ENCODE results near the gene AEBP2. TPM values are rescaled to one million over a fixed set of nuclear protein-coding genes. Genes with fewer than 3 reads are reported as not detected.

AEBP2 gene
- total and polyA plus RNA-seq, 12 donors = 15.7 to 83.1 (median 43.1) TPM

GRCh38 chr12:19507823-19508222 lies 68.5 kb downstream of the AEBP2 start:
- intact Hi-C loops (cut with DNase I) = no loop called here

GRCh38 chr12:19510461-19510860 lies 71.2 kb downstream of the AEBP2 start:
- H3K36me3 ChIP-seq (replicated peaks in 1 of 2) = peaks cover 0 to 13% of the 10 kb centered on the region in 2 donors
- H3K27me3 ChIP-seq = no peaks in the 10 kb centered on the region
- no peaks in the 10 kb centered on the region for H3K9me3 ChIP-seq (replicated peaks in 1 of 3)
- WGBS, 4 donors = 73 to 99% (median 89%) methylated on average over 4 of the region's 4 CpGs
- TF ChIP-seq POLR2A (IDR thresholded peaks at IDR 0.05) (no peak), CTCF (IDR thresholded peaks at IDR 0.05) (no peak)
- peaks cover 4 to 30% of the 10 kb centered on the region in 2 donors for H3K4me1 ChIP-seq (replicated peaks in 1 of 2)
- no peak for DNase-seq
- intact Hi-C loops (cut with DNase I) = no loop called here
- no peak overlapping the region for H3K4me3 ChIP-seq
- H3K27ac ChIP-seq = no peak overlapping the region

More at GRCh38 chr12:19507823-19508222, 68.5 kb downstream of the AEBP2 start:
- no peaks in the 10 kb centered on the region for H3K27me3 ChIP-seq
- no peak overlapping the region for H3K27ac ChIP-seq
- no peaks in the 10 kb centered on the region for H3K9me3 ChIP-seq (replicated peaks in 1 of 3)
- DNase-seq = no peak
- H3K4me3 ChIP-seq = no peak overlapping the region
- WGBS, 4 donors = 29 to 42% (median 41%) methylated on average over 1 of the region's 1 CpG
- peaks cover 4 to 32% of the 10 kb centered on the region in 2 donors for H3K4me1 ChIP-seq (replicated peaks in 1 of 2)
- TF ChIP-seq POLR2A (IDR thresholded peaks at IDR 0.05) (no peak), CTCF (IDR thresholded peaks at IDR 0.05) (peak in 5 of 6 experiments; percentile 16 to 47 (median 36))
- peaks cover 0 to 6% of the 10 kb centered on the region in 2 donors for H3K36me3 ChIP-seq (replicated peaks in 1 of 2)

- Histone ChIP-seq H3K27ac (no peak overlapping the region), H3K4me1 (replicated peaks in 1 of 2) (peaks cover 0 to 12% of the 10 kb centered on the region in 2 donors), H3K9me3 (replicated peaks in 1 of 3) (peaks cover 0 to 6% (median 0%) of the 10 kb centered on the region in 3 donors), H3K36me3 (replicated peaks in 1 of 2) (peaks cover 0 to 24% of the 10 kb centered on the region in 2 donors), H3K4me3 (no peak overlapping the region), H3K27me3 (no peaks in the 10 kb centered on the region)
- intact Hi-C loops (cut with DNase I) = no loop called here
- WGBS, 4 donors = 60 to 91% (median 89%) methylated on average over 5 of the region's 5 CpGs
- DNase-seq = no peak
- TF ChIP-seq CTCF (IDR thresholded peaks at IDR 0.05) (no peak), POLR2A (IDR thresholded peaks at IDR 0.05) (no peak)
Measured at GRCh38 chr12:19515179-19515578, 75.9 kb downstream of the AEBP2 start.

- Histone ChIP-seq H3K27me3 (no peaks in the 10 kb centered on the region), H3K9me3 (replicated peaks in 1 of 3) (peaks cover 0 to 6% (median 0%) of the 10 kb centered on the region in 3 donors), H3K4me1 (replicated peaks in 1 of 2) (peaks cover 0 to 26% of the 10 kb centered on the region in 2 donors), H3K36me3 (replicated peaks in 1 of 2) (peaks cover 0 to 21% of the 10 kb centered on the region in 2 donors), H3K4me3 (no peak overlapping the region), H3K27ac (no peak overlapping the region)
- 71 to 89% (median 77%) methylated on average over 1 of the region's 1 CpG for WGBS, 4 donors
- TF ChIP-seq CTCF (IDR thresholded peaks at IDR 0.05) = no peak
- no peak for TF ChIP-seq POLR2A (IDR thresholded peaks at IDR 0.05)
- DNase-seq = no peak
- intact Hi-C loops (cut with DNase I) = no loop called here
Measured at GRCh38 chr12:19517583-19517982, 78.3 kb downstream of the AEBP2 start.

Measured in adrenal gland (tissue), 12 donors.